Left ventricle myocardium inferior (tissue), 1 donor: ENCODE results near the gene HSFX3. TPM values are rescaled to one million over a fixed set of nuclear protein-coding genes. Genes with fewer than 3 reads are reported as not detected.

Experiments used
- DNase-seq: peaks from one replicate; pipeline ENCODE4 v3.0.0-alpha.2; 2020
- H3K27ac ChIP-seq: fragments of 200-600 bp; replicated peaks from 2 replicates; pipeline ENCODE4 v1.8.0; 2021
- H3K27me3 ChIP-seq: fragments of 200-600 bp; 2 replicates; pipeline ENCODE4 v1.8.0; 2021; ENCODE audit warnings: low read depth
- H3K36me3 ChIP-seq: fragments of 200-600 bp; 2 replicates; pipeline ENCODE4 v1.8.0; 2021
- H3K4me1 ChIP-seq: fragments of 200-600 bp; 2 replicates; pipeline ENCODE4 v1.8.0; 2021
- H3K4me3 ChIP-seq: fragments of 200-600 bp; 2 replicates; pipeline ENCODE4 v1.8.0; 2021; ENCODE audit warnings: mild to moderate bottlenecking, moderate library complexity
- H3K9me3 ChIP-seq: fragments of 200-600 bp; replicated peaks from 2 replicates; pipeline ENCODE4 v1.8.0; 2021
- CTCF ChIP-seq: fragments of 200-600 bp; IDR thresholded peaks from 2 replicates; pipeline ENCODE4 v1.8.0; 2021; ENCODE audit warnings: antibody characterized with exemption, mild to moderate bottlenecking, borderline replicate concordance
- intact Hi-C: fragments of 100-400 bp; cut with micrococcal nuclease; formaldehyde crosslinking; loops from one replicate; pipeline ENCODE4 v1.11.0; 2022
- total RNA-seq: library from RNA; stranded (reverse); fragmentation: NEBNext Ultra II Directional; extraction: Animal tissue kit (Norgen Biotek cat#: 25700); gene quantifications from one replicate; pipeline ENCODE4 v1.2.1, GENCODE V29; 2021
- donor health status: DM: no; HTN: yes; CAD: no; lungs with severe emphysema.

HSFX3 gene
- total RNA-seq, 1 donor from 2014 or later = 0.25 TPM

- intact Hi-C loops = no loop called here
- Histone ChIP-seq H3K4me3 (no peak overlapping the region), H3K27ac (no peak overlapping the region), H3K36me3 (no peaks in the 10 kb centered on the region), H3K9me3 (no peaks in the 10 kb centered on the region), H3K4me1 (peaks cover 3% of the 10 kb centered on the region), H3K27me3 (no peaks in the 10 kb centered on the region)
- no peak for TF ChIP-seq CTCF
- DNase-seq = no peak
These were observed 35.8 kb downstream of the HSFX3 start for GRCh38 chrX:149513825-149514428.

DNA sequence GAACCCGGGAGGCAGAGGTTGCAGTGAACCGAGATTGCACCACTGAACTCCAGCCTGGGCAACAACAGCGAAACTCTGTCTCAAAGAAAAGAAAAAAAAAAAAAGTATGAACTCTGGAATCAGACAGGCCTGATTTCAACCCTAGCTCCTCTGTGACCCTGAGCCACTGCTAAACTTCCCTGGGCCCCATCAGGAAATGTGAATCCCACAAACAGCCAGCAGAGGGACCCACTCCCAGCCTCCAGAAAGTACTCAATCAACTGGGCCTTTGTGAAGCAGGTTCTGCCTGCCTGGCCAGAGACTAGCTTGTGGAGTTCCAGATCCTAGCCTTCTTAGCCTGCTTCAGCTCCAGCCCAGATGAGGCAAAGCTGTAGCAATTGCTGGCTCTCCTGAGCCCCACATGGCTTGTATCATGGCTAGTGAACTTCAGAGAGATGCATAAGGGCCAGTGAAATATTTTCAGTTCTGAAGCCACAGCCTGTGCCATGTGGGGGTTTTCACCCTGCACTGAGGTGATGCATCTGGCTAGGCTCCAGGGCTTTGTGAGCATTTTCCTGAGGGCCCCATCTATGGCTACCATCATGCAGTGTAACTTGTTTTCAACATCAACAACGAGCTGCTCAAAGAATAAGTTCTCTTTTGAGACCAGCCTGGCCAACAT, 37.4 kb downstream of the HSFX3 start:
- peak; percentile 68 for TF ChIP-seq CTCF
- Histone ChIP-seq H3K36me3 (no peaks in the 10 kb centered on the region), H3K27me3 (no peaks in the 10 kb centered on the region), H3K27ac (no peak overlapping the region), H3K4me3 (no peak overlapping the region), H3K4me1 (peaks cover 3% of the 10 kb centered on the region), H3K9me3 (no peaks in the 10 kb centered on the region)
- peak; percentile 35 for DNase-seq
- intact Hi-C loops = no loop called here

- no peaks in the 10 kb centered on the region for H3K36me3 ChIP-seq
- H3K27me3 ChIP-seq = no peaks in the 10 kb centered on the region
- no peak overlapping the region for H3K4me3 ChIP-seq
- H3K27ac ChIP-seq = no peak overlapping the region
- no peaks in the 10 kb centered on the region for H3K9me3 ChIP-seq
- H3K4me1 ChIP-seq = peaks cover 3% of the 10 kb centered on the region
- TF ChIP-seq CTCF = no peak
- no peak for DNase-seq
- intact Hi-C loops = no loop called here
These were observed 38.6 kb downstream of the HSFX3 start for GRCh38 chrX:149511081-149511480.

DNA sequence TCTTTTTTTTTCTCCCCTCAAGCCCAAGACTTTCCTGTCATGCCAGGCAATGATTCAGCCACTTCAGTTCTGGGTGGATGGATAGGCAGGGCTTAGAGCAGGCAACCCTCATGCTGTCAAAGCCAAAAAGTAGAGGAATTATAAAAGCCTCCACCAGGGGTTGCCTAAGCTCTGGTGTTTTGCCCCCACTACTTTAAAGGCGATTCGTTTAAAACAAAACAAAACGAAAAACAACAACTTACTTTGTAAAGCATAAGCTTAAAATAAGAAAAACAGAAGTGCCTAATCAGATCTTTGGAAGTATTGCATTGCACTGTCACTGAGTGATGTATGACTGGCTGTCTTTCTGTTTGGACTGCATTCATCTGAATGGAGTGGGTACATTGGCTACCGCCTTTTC, 39.3 kb downstream of the HSFX3 start:
- no peak for DNase-seq
- intact Hi-C loops = no loop called here
- TF ChIP-seq CTCF = no peak
- Histone ChIP-seq H3K27ac (no peak overlapping the region), H3K9me3 (no peaks in the 10 kb centered on the region), H3K4me1 (peaks cover 3% of the 10 kb centered on the region), H3K4me3 (no peak overlapping the region), H3K36me3 (no peaks in the 10 kb centered on the region), H3K27me3 (no peaks in the 10 kb centered on the region)

DNA sequence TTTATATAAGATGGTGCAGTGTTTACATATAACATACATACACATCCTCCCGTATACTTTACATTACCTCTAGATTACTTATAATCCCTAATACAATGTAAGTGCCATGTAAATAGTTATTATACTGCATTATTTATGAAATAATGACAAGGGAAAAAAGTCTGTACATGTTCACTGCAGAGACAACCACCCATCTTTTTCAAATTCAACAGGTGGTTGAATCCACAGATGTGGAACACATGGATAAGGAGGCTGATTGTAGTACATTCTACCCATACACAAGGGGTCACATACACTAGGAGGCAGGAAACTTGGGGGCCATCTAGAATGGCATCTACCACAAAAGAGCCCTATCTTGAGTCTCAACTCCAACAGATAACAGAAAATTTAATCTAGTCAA, 41.3 kb downstream of the HSFX3 start:
- no peak for TF ChIP-seq CTCF
- H3K9me3 ChIP-seq = no peaks in the 10 kb centered on the region
- no peak overlapping the region for H3K4me3 ChIP-seq
- H3K4me1 ChIP-seq = peaks cover 8% of the 10 kb centered on the region
- DNase-seq = no peak
- no peak overlapping the region for H3K27ac ChIP-seq
- no peaks in the 10 kb centered on the region for H3K36me3 ChIP-seq
- intact Hi-C loops = no loop called here
- no peaks in the 10 kb centered on the region for H3K27me3 ChIP-seq
